ENCODE results near the gene FAM78A. TPM values are rescaled to one million over a fixed set of nuclear protein-coding genes. Genes with fewer than 3 reads are reported as not detected.

The FAM78A gene
- total RNA-seq, 1 donor from 2014 or later: 73.4 TPM

DNA sequence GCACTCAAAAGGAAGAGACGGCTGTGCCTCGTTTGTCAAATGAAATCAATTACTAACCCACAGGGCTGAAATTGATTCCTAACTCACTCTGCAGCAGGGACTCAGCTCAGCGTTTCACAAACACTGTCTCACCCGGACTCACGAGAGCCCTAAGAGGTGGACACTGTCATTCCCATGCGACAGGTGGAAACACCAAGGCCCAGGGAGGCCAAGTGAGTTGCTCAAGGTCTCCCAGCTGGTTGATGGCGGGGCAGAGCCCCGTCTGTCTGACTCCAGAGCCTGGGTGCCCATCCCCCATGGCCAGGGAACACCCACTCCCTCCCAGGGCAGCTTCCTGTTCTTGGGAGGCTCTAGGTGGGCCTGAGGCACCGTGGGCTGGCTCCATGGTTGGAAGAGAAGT, 11.9 kb upstream of the FAM78A start:
- no peak for TF ChIP-seq CTCF (IDR thresholded peaks at IDR 0.05; ENCODE audit: unreplicated experiment)
- peaks cover 2% of the 10 kb centered on the region for H3K4me1 Mint-ChIP-seq (ENCODE audit: unreplicated experiment)
- no peaks in the 10 kb centered on the region for H3K9me3 Mint-ChIP-seq (ENCODE audit: unreplicated experiment)
- no peaks in the 10 kb centered on the region for H3K36me3 Mint-ChIP-seq (ENCODE audit: low read depth, unreplicated experiment)
- no peak overlapping the region for H3K4me3 Mint-ChIP-seq (ENCODE audit: unreplicated experiment)
- no peak for DNase-seq (ENCODE audit: low spot score)
- peaks cover 8% of the 10 kb centered on the region for H3K27me3 Mint-ChIP-seq (ENCODE audit: unreplicated experiment)
- no peak overlapping the region for H3K27ac Mint-ChIP-seq (ENCODE audit: unreplicated experiment)

GRCh38 chr9:131287359-131287758, 11.0 kb upstream of the FAM78A start:
- peaks cover 8% of the 10 kb centered on the region for H3K27me3 Mint-ChIP-seq (ENCODE audit: unreplicated experiment)
- peaks cover under 1% of the 10 kb centered on the region for H3K36me3 Mint-ChIP-seq (ENCODE audit: low read depth, unreplicated experiment)
- no peaks in the 10 kb centered on the region for H3K9me3 Mint-ChIP-seq (ENCODE audit: unreplicated experiment)
- DNase-seq (ENCODE audit: low spot score): no peak
- H3K27ac Mint-ChIP-seq (ENCODE audit: unreplicated experiment): no peak overlapping the region
- no peak overlapping the region for H3K4me3 Mint-ChIP-seq (ENCODE audit: unreplicated experiment)
- no peak for TF ChIP-seq CTCF (IDR thresholded peaks at IDR 0.05; ENCODE audit: unreplicated experiment)
- peaks cover 3% of the 10 kb centered on the region for H3K4me1 Mint-ChIP-seq (ENCODE audit: unreplicated experiment)

DNA sequence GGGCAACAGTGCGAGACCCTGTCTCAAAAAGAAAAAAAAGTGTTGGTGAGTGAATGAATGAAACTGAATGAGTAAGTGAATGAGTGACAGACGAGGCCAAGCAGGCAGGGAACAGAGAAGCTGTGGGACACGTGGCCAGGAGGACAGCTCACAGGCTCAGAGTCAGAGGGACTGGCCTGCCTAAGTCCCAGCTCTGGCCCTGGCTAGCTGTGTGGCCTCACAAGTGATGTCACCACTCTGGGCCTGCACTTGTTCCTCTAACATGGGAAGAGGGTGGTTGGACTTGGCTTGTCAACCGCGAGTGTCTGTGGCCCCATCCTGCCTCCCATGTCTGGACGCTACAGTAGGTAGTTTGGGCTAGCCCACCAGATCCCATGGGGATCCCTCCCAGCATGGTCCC, 8.5 kb upstream of the FAM78A start:
- Mint-ChIP-seq H3K9me3 (ENCODE audit: unreplicated experiment) (no peaks in the 10 kb centered on the region), H3K27ac (ENCODE audit: unreplicated experiment) (no peak overlapping the region), H3K36me3 (ENCODE audit: low read depth, unreplicated experiment) (peaks cover 6% of the 10 kb centered on the region), H3K4me3 (ENCODE audit: unreplicated experiment) (no peak overlapping the region), H3K4me1 (ENCODE audit: unreplicated experiment) (peaks cover 7% of the 10 kb centered on the region), H3K27me3 (ENCODE audit: unreplicated experiment) (peaks cover 18% of the 10 kb centered on the region)
- TF ChIP-seq CTCF (IDR thresholded peaks at IDR 0.05; ENCODE audit: unreplicated experiment): no peak
- DNase-seq (ENCODE audit: low spot score): no peak

- Mint-ChIP-seq H3K4me3 (ENCODE audit: unreplicated experiment) (no peak overlapping the region), H3K27ac (ENCODE audit: unreplicated experiment) (no peak overlapping the region), H3K36me3 (ENCODE audit: low read depth, unreplicated experiment) (peaks cover 6% of the 10 kb centered on the region), H3K27me3 (ENCODE audit: unreplicated experiment) (peaks cover 19% of the 10 kb centered on the region), H3K9me3 (ENCODE audit: unreplicated experiment) (no peaks in the 10 kb centered on the region), H3K4me1 (ENCODE audit: unreplicated experiment) (peaks cover 7% of the 10 kb centered on the region)
- DNase-seq (ENCODE audit: low spot score): peak; percentile 54
- TF ChIP-seq CTCF (IDR thresholded peaks at IDR 0.05; ENCODE audit: unreplicated experiment): no peak
Observed at GRCh38 chr9:131282688-131283422, 6.5 kb upstream of the FAM78A start.

GRCh38 chr9:131282175-131282574, 5.9 kb upstream of the FAM78A start:
- H3K27ac Mint-ChIP-seq (ENCODE audit: unreplicated experiment): peak overlapping the region; percentile 1
- H3K9me3 Mint-ChIP-seq (ENCODE audit: unreplicated experiment): no peaks in the 10 kb centered on the region
- no peak for DNase-seq (ENCODE audit: low spot score)
- peaks cover 19% of the 10 kb centered on the region for H3K27me3 Mint-ChIP-seq (ENCODE audit: unreplicated experiment)
- peaks cover 6% of the 10 kb centered on the region for H3K36me3 Mint-ChIP-seq (ENCODE audit: low read depth, unreplicated experiment)
- H3K4me3 Mint-ChIP-seq (ENCODE audit: unreplicated experiment): peak overlapping the region; percentile 45
- TF ChIP-seq CTCF (IDR thresholded peaks at IDR 0.05; ENCODE audit: unreplicated experiment): no peak
- peaks cover 7% of the 10 kb centered on the region for H3K4me1 Mint-ChIP-seq (ENCODE audit: unreplicated experiment)

Data from endothelial cell (in vitro differentiated cells).